HL-60 (cell line): ENCODE data around the gene NENF.

ENCODE experiments used
- CTCF ChIP-seq: IDR thresholded peaks from one replicate; pipeline ENCODE4 v1.5.1; 2011; ENCODE audit warnings: low read length, control low read depth, inconsistent platforms; ENCODE audit not compliant: insufficient read depth
- POLR2AphosphoS5 ChIP-seq: IDR thresholded peaks from 2 replicates; pipeline ENCODE4 v1.6.1; 2012; ENCODE audit warnings: low read depth
- REST ChIP-seq: IDR thresholded peaks from 2 replicates; pipeline ENCODE4 v1.6.1; 2012; ENCODE audit warnings: low read depth; ENCODE audit not compliant: insufficient replicate concordance

- TF ChIP-seq POLR2AphosphoS5: no peak
- no peak for TF ChIP-seq CTCF
- no peak for TF ChIP-seq REST
Measured at GRCh38 chr1:212490276-212490675, 57.6 kb downstream of the NENF start.
